Parathyroid adenoma (tissue), 2 donors: ENCODE measurements around the gene LRRC42.

Experiments used
- H2AFZ ChIP-seq: fragments of 300-600 bp; sonication (generic); one replicate; pipeline ENCODE4 v1.7.0; 2017; ENCODE audit warnings: antibody characterized with exemption, mild to moderate bottlenecking
- H3K27ac ChIP-seq: fragments of 300-600 bp; sonication (generic); one replicate; pipeline ENCODE4 v1.7.0; 2017
- H3K27me3 ChIP-seq: fragments of 300-600 bp; sonication (generic); one replicate; pipeline ENCODE4 v1.7.0; 2017; ENCODE audit warnings: low read length; ENCODE audit not compliant: control insufficient read depth, insufficient read depth
- H3K36me3 ChIP-seq: fragments of 300-600 bp; sonication (generic); one replicate; pipeline ENCODE4 v1.7.0; 2017; ENCODE audit warnings: low read length; ENCODE audit not compliant: control insufficient read depth, insufficient read depth
- H3K4me1 ChIP-seq: fragments of 300-600 bp; sonication (generic); one replicate; pipeline ENCODE4 v1.7.0; 2017; ENCODE audit warnings: control low read depth
- H3K4me2 ChIP-seq: fragments of 300-600 bp; sonication (generic); one replicate; pipeline ENCODE4 v1.7.0; 2017; ENCODE audit warnings: low read length
- H3K4me3 ChIP-seq: fragments of 300-600 bp; sonication (generic); one replicate; pipeline ENCODE4 v1.7.0; 2017; ENCODE audit warnings: low read depth, low read length
- H3K79me2 ChIP-seq: fragments of 300-600 bp; sonication (generic); one replicate; pipeline ENCODE4 v1.7.0; 2017; ENCODE audit warnings: control low read depth
- H3K9ac ChIP-seq: fragments of 300-600 bp; sonication (generic); one replicate; pipeline ENCODE4 v1.7.0; 2017; ENCODE audit warnings: mild to moderate bottlenecking
- H3K9me3 ChIP-seq: fragments of 300-600 bp; sonication (generic); one replicate; pipeline ENCODE4 v1.7.0; 2017; ENCODE audit warnings: low read length; ENCODE audit not compliant: control insufficient read depth
- CTCF ChIP-seq: fragments of 300-600 bp; sonication (generic); IDR thresholded peaks from one replicate; pipeline ENCODE4 v1.7.0; 2017; ENCODE audit warnings: antibody characterized with exemption, mild to moderate bottlenecking
- donor health status: primary hyperparathyroidism.

LRRC42 gene

GRCh38 chr1:53982034-53982762 is 36.0 kb downstream of the LRRC42 start:
- TF ChIP-seq CTCF: no peak
- Histone ChIP-seq H3K4me3 (no peak overlapping the region), H3K9ac (no peak overlapping the region), H3K4me1 (no peaks in the 10 kb centered on the region), H3K79me2 (no peaks in the 10 kb centered on the region), H3K27me3 (no peaks in the 10 kb centered on the region), H3K27ac (no peak overlapping the region), H3K4me2 (no peak overlapping the region), H3K9me3 (no peaks in the 10 kb centered on the region), H2AFZ (peak overlapping the region; percentile 38), H3K36me3 (no peaks in the 10 kb centered on the region)

- Histone ChIP-seq H3K36me3 (no peaks in the 10 kb centered on the region), H3K9ac (no peak overlapping the region), H2AFZ (peak overlapping the region; percentile 38), H3K9me3 (no peaks in the 10 kb centered on the region), H3K4me3 (no peak overlapping the region), H3K79me2 (no peaks in the 10 kb centered on the region), H3K4me2 (no peak overlapping the region), H3K27ac (no peak overlapping the region), H3K27me3 (no peaks in the 10 kb centered on the region), H3K4me1 (no peaks in the 10 kb centered on the region)
- TF ChIP-seq CTCF: no peak
Measured at GRCh38 chr1:53982763-53983104, 36.6 kb downstream of the LRRC42 start.

- Histone ChIP-seq H3K79me2 (no peaks in the 10 kb centered on the region), H3K27ac (no peak overlapping the region), H3K4me1 (no peaks in the 10 kb centered on the region), H3K27me3 (no peaks in the 10 kb centered on the region), H3K9ac (no peak overlapping the region), H2AFZ (no peak overlapping the region), H3K4me3 (no peak overlapping the region), H3K4me2 (no peak overlapping the region), H3K36me3 (no peaks in the 10 kb centered on the region), H3K9me3 (no peaks in the 10 kb centered on the region)
- TF ChIP-seq CTCF: no peak
Measured at GRCh38 chr1:53984726-53985125, 38.6 kb downstream of the LRRC42 start.

GRCh38 chr1:53986458-53986857 is 40.3 kb downstream of the LRRC42 start:
- H3K79me2 ChIP-seq: no peaks in the 10 kb centered on the region
- H3K36me3 ChIP-seq: no peaks in the 10 kb centered on the region
- no peak overlapping the region for H3K27ac ChIP-seq
- no peak overlapping the region for H2AFZ ChIP-seq
- no peaks in the 10 kb centered on the region for H3K4me1 ChIP-seq
- no peaks in the 10 kb centered on the region for H3K27me3 ChIP-seq
- no peak overlapping the region for H3K4me2 ChIP-seq
- no peak overlapping the region for H3K4me3 ChIP-seq
- no peak for TF ChIP-seq CTCF
- no peaks in the 10 kb centered on the region for H3K9me3 ChIP-seq
- no peak overlapping the region for H3K9ac ChIP-seq

GRCh38 chr1:53987880-53988279 is 41.7 kb downstream of the LRRC42 start:
- Histone ChIP-seq H3K79me2 (no peaks in the 10 kb centered on the region), H3K9me3 (no peaks in the 10 kb centered on the region), H3K27ac (no peak overlapping the region), H3K27me3 (no peaks in the 10 kb centered on the region), H3K36me3 (no peaks in the 10 kb centered on the region), H3K4me3 (no peak overlapping the region), H3K4me2 (no peak overlapping the region), H3K4me1 (no peaks in the 10 kb centered on the region), H2AFZ (no peak overlapping the region), H3K9ac (no peak overlapping the region)
- TF ChIP-seq CTCF: no peak
